Endothelial cell of umbilical vein (primary cell): ENCODE data around the gene METTL16. TPM values are rescaled to one million over a fixed set of nuclear protein-coding genes. Genes with fewer than 3 reads are reported as not detected.

Experiments
- BruUV-seq: library from RNA; stranded (reverse); fragments of 400-500 nt; replicated peaks from 2 replicates; lab custom pipeline; 2021; lab: Mats Ljungman, UMichigan
- CTCF ChIA-PET: fragments of 300-600, 350-600 bp; sonication (Branson Sonifier 250); formaldehyde crosslinking; loops from one replicate; lab custom pipeline; 2021; ENCODE audit warnings: antibody characterized with exemption, inconsistent platforms; lab: Charles Lee
- POLR2A ChIA-PET: fragments of 300-600, 350-600 bp; sonication (Branson Sonifier 250); formaldehyde crosslinking; loops from one replicate; lab custom pipeline; 2021; ENCODE audit warnings: antibody characterized with exemption, inconsistent platforms; lab: Charles Lee
- DNase-seq: peaks from one replicate; pipeline ENCODE4 v3.0.0-alpha.2; 2011; ENCODE audit warnings: low read depth, low spot score
- FAIRE-seq: peaks from 2 replicates; lab custom pipeline; 2011; peaks lifted over from hg19 to GRCh38; lab: Jason Lieb, UNC
- H2AFZ ChIP-seq: 2 replicates; pipeline ENCODE4 v1.6.0; 2012; ENCODE audit warnings: low read depth, low read length, control low read depth, inconsistent platforms
- H3K27ac ChIP-seq: 2 replicates; pipeline ENCODE4 v1.5.1; 2011; ENCODE audit warnings: low read depth, mild to moderate bottlenecking, control low read depth, low read length, moderate library complexity; ENCODE audit not compliant: insufficient read depth
- H3K27me3 ChIP-seq, 2 experiments: 2 replicates each; pipeline versions ENCODE4 v1.6.0 to v1.6.1; 2011; ENCODE audit warnings: low read length in 2 of 2, mixed read lengths in 1 of 2; ENCODE audit not compliant: control insufficient read depth in 2 of 2, insufficient read depth in 2 of 2
- H3K36me3 ChIP-seq, 2 experiments: 2 replicates in 1 of 2; 3 replicates in 1 of 2; pipeline ENCODE4 v1.5.1; 2011; ENCODE audit warnings: low read length in 2 of 2, mild to moderate bottlenecking in 1 of 2, moderate library complexity in 1 of 2; ENCODE audit not compliant: control insufficient read depth in 2 of 2, insufficient read depth in 2 of 2; ENCODE audit errors: extremely low read depth in 1 of 2
- H3K4me1 ChIP-seq: 3 replicates; pipeline ENCODE4 v1.5.1; 2011; ENCODE audit warnings: mild to moderate bottlenecking, low read length; ENCODE audit not compliant: control insufficient read depth, insufficient read depth; ENCODE audit errors: extremely low read depth
- H3K4me2 ChIP-seq: 2 replicates; pipeline ENCODE4 v1.6.1; 2011; ENCODE audit warnings: low read length, control low read depth, mixed read lengths; ENCODE audit not compliant: insufficient read depth
- H3K4me3 ChIP-seq, 3 experiments: fragments of 200-600 bp in 1 of 3; sonication (generic), shearing (Covaris generic) in 1 of 3; replicated peaks in 1 of 3; 2 replicates each; pipeline ENCODE4 v1.5.1; 2011 to 2016; ENCODE audit warnings: control low read depth in 3 of 3, low read length in 3 of 3, mild to moderate bottlenecking in 2 of 3, inconsistent platforms in 1 of 3, low read depth in 1 of 3, moderate library complexity in 1 of 3; ENCODE audit not compliant: insufficient read depth in 1 of 3
- H3K79me2 ChIP-seq: 2 replicates; pipeline ENCODE4 v1.6.0; 2012; ENCODE audit warnings: low read length, inconsistent platforms; ENCODE audit not compliant: control insufficient read depth, insufficient read depth
- H3K9ac ChIP-seq: replicated peaks from 2 replicates; pipeline ENCODE3; 2011; ENCODE audit warnings: low read length, control low read depth; ENCODE audit not compliant: insufficient read depth; ENCODE audit errors: extremely low read depth
- H3K9me1 ChIP-seq: replicated peaks from 3 replicates; pipeline ENCODE4 v1.6.0; 2011; ENCODE audit warnings: mild to moderate bottlenecking, low read length; ENCODE audit not compliant: control insufficient read depth, insufficient read depth; ENCODE audit errors: extremely low read depth
- H3K9me3 ChIP-seq: replicated peaks from 2 replicates; pipeline ENCODE4 v1.5.1; 2012; ENCODE audit warnings: low read length, inconsistent platforms; ENCODE audit not compliant: control insufficient read depth, insufficient read depth
- H4K20me1 ChIP-seq: replicated peaks from 2 replicates; pipeline ENCODE3; 2011; ENCODE audit warnings: mild to moderate bottlenecking, low read length; ENCODE audit not compliant: control insufficient read depth, insufficient read depth; ENCODE audit errors: extremely low read depth
- CTCF ChIP-seq, 2 donors: IDR thresholded peaks; 1 replicate in 1 of 2; 2 replicates in 1 of 2; pipeline ENCODE4 v1.5.1; 2011; ENCODE audit warnings: low read length in 2 of 2, mild to moderate bottlenecking in 2 of 2, moderate library complexity in 2 of 2, control low read depth in 1 of 2, inconsistent platforms in 1 of 2, low read depth in 1 of 2; ENCODE audit not compliant: insufficient read depth in 1 of 2; ENCODE audit errors: extremely low read depth in 1 of 2
- EZH2 ChIP-seq: IDR thresholded peaks from 2 replicates; pipeline ENCODE4 v1.6.1; 2012; ENCODE audit warnings: borderline replicate concordance, low read depth, mild to moderate bottlenecking, moderate library complexity, low read length, inconsistent platforms; ENCODE audit not compliant: severe bottlenecking
- FOS ChIP-seq: IDR thresholded peaks from 2 replicates; pipeline ENCODE4 v1.6.1; 2011; ENCODE audit warnings: mild to moderate bottlenecking, low read length, moderate library complexity, borderline replicate concordance; ENCODE audit not compliant: insufficient read depth
- GATA2 ChIP-seq: IDR thresholded peaks from 2 replicates; pipeline ENCODE4 v1.7.0; 2011; ENCODE audit warnings: low read depth, mild to moderate bottlenecking, moderate library complexity, mixed read lengths, low read length; ENCODE audit not compliant: insufficient read length, insufficient read depth
- JUN ChIP-seq: IDR thresholded peaks from 2 replicates; pipeline ENCODE4 v1.6.1; 2011; ENCODE audit warnings: borderline replicate concordance, low read depth; ENCODE audit not compliant: insufficient read length, insufficient read depth
- MAX ChIP-seq: IDR thresholded peaks from 2 replicates; pipeline ENCODE4 v1.6.1; 2011; ENCODE audit not compliant: insufficient read depth, insufficient read length
- MYC ChIP-seq: IDR thresholded peaks from one replicate; pipeline ENCODE4 v1.6.1; 2011; ENCODE audit warnings: mild to moderate bottlenecking, low read depth, low read length
- POLR2A ChIP-seq: IDR thresholded peaks from 2 replicates; pipeline ENCODE4 v1.6.1; 2012; ENCODE audit warnings: low read depth, mild to moderate bottlenecking, control low read depth, low read length
- POLR2AphosphoS5 ChIP-seq: IDR thresholded peaks from 2 replicates; pipeline ENCODE4 v1.6.1; 2012; ENCODE audit warnings: low read depth, mild to moderate bottlenecking, control low read depth, low read length, moderate library complexity; ENCODE audit not compliant: insufficient read depth
- dilution Hi-C: fragments of 300-500 bp; cut with MboI; formaldehyde crosslinking; loops from one replicate; pipeline ENCODE4 v1.15.0; 2019; ENCODE audit warnings: low sequenced_read_pairs; ENCODE audit not compliant: extremely low pct_ligation_motif_present
- intact Hi-C: fragments of 100-400 bp; cut with micrococcal nuclease; formaldehyde crosslinking; loops from one replicate; pipeline ENCODE4 v1.10.0; 2022
- polyA plus RNA-seq, 4 experiments: library from polyadenylated mRNA; depleted of rRNA in 3 of 4; stranded (reverse) in 3 of 4; unstranded in 1 of 4; fragments of >200 nt; gene quantifications; 2 replicates each; pipeline versions ENCODE4 v1.2.1 to v1.2.3, GENCODE V29; 2011 to 2012; ENCODE audit warnings: missing spikeins in 1 of 4
- total RNA-seq: library from RNA; stranded (reverse); gene quantifications from 2 replicates; pipeline ENCODE4 v1.2.3, GENCODE V29; 2021

Gene METTL16
- total and polyA plus RNA-seq, 2 donors (not counting 3 experiments of a cell fraction or from before 2014, with no cell fraction given), result 11.0 to 24.7 TPM

GRCh38 chr17:2466931-2467330, 44.8 kb downstream of the METTL16 start:
- no peaks in the 10 kb centered on the region for H4K20me1 ChIP-seq
- dilution Hi-C loops, result no loop called here
- intact Hi-C loops, result no loop called here
- POLR2A ChIA-PET, result no interaction called here
- H3K9me1 ChIP-seq, result no peaks in the 10 kb centered on the region
- DNase-seq, result no peak
- TF ChIP-seq FOS (no peak), GATA2 (no peak), CTCF (IDR thresholded peaks at IDR 0.05; ENCODE audit: extremely low read depth in 1 of 2, insufficient read depth in 1 of 2, low read depth in 1 of 2, low read length in 2 of 2) (no peak), POLR2AphosphoS5 (no peak), MAX (no peak), POLR2A (no peak), JUN (no peak), EZH2 (no peak), MYC (no peak)
- no peak overlapping the region for H3K27ac ChIP-seq
- H3K4me1 ChIP-seq, result no peaks in the 10 kb centered on the region
- no peaks in the 10 kb centered on the region for H3K79me2 ChIP-seq
- peaks cover 4 to 10% of the 10 kb centered on the region in 2 experiments for H3K36me3 ChIP-seq
- FAIRE-seq, result no peak
- no peak overlapping the region for H2AFZ ChIP-seq
- BruUV-seq, result no TSS peak
- no peaks in the 10 kb centered on the region for H3K27me3 ChIP-seq
- no peak overlapping the region for H3K4me3 ChIP-seq
- CTCF ChIA-PET, result interaction anchor here (1.9 kb wide), 1 partner anchor 23 kb away, joined by 4 read pairs; no protein-coding TSS in a partner anchor
- no peak overlapping the region for H3K9ac ChIP-seq
- H3K9me3 ChIP-seq, result no peaks in the 10 kb centered on the region
- H3K4me2 ChIP-seq, result no peak overlapping the region
